ENCODE results near the gene DNAJA4. TPM values are rescaled to one million over a fixed set of nuclear protein-coding genes. Genes with fewer than 3 reads are reported as not detected.

Gene DNAJA4
- total and polyA plus RNA-seq, 9 of the 15 experiments (the other 6 are each of a cell fraction or from before 2014, with no cell fraction given), result 0.11 to 1.0 (median 0.16) TPM; not detected in 4

GRCh38 chr15:78233496-78233895, 30.9 kb upstream of the DNAJA4 start:
- ChIA-PET POLR2A (interaction anchor here (0.9 kb wide), 1 partner anchor 22 kb away, joined by 3 read pairs; no protein-coding TSS in a partner anchor), CTCF (ENCODE audit: low intra/inter-chr PET ratio) (no interaction called here)
- in situ Hi-C loops (cut with MboI), result no loop called here
- Histone ChIP-seq H3K79me2 (ENCODE audit: control insufficient read depth, insufficient read depth, low read length) (no peaks in the 10 kb centered on the region), H3K9me1 (ENCODE audit: control insufficient read depth, insufficient read depth, low read length) (no peaks in the 10 kb centered on the region), H2AFZ (ENCODE audit: low read depth, low read length) (no peak overlapping the region), H3K36me3 (ENCODE audit: control insufficient read depth, insufficient read depth, low read length) (no peaks in the 10 kb centered on the region), H3K27ac (ENCODE audit: extremely low read depth, low read depth, low read length) (no peak overlapping the region), H4K20me1 (replicated peaks; ENCODE audit: control insufficient read depth, insufficient read depth, low read length) (no peaks in the 10 kb centered on the region), H3K27me3 (ENCODE audit: control insufficient read depth in 2 of 2, insufficient read depth in 2 of 2, low read length in 2 of 2) (peaks cover 19 to 50% of the 10 kb centered on the region in 2 experiments; a peak in 4 of 5 replicates), H3K9ac (ENCODE audit: insufficient read depth in 1 of 2, low read depth in 2 of 2, low read length in 2 of 2) (no peak overlapping the region), H3K4me2 (ENCODE audit: insufficient read depth, low read length) (no peak overlapping the region), H3K4me1 (replicated peaks in 1 of 2; ENCODE audit: control insufficient read depth in 2 of 2, insufficient read depth in 2 of 2, low read length in 2 of 2) (peaks cover 0 to 4% of the 10 kb centered on the region in 2 experiments; a peak in 1 of 5 replicates), H3K4me3 (no peak overlapping the region), H3K9me3 (replicated peaks; ENCODE audit: control insufficient read depth, insufficient read depth, low read depth, low read length) (no peaks in the 10 kb centered on the region)
- no TSS peak for BruUV-seq (replicated peaks)
- intact Hi-C loops (cut with micrococcal nuclease), result no loop called here
- FAIRE-seq (no peak), ATAC-seq (no peak), DNase-seq (ENCODE audit: extremely low read depth in 1 of 4, low spot score in 3 of 4) (no peak)
- TF ChIP-seq SPI1 (IDR thresholded peaks at IDR 0.05; ENCODE audit: borderline replicate concordance, low read depth, low read length), result 0 out of 2 replicates have a peak, but pooled peaks have one; percentile 17
- no peak for TF ChIP-seq ZNF140 (CRISPR knock-in tag; IDR thresholded peaks at IDR 0.05)
- TF ChIP-seq NCOR1 (IDR thresholded peaks at IDR 0.05), result no peak
- WGBS (ENCODE audit: insufficient coverage, low coverage, missing lambda C conversion rate), result 2% methylated on average over 11 of the region's 11 CpGs

- no peak for DNase-seq (ENCODE audit: extremely low read depth in 1 of 4, low spot score in 3 of 4)
- peaks cover 0 to 4% of the 10 kb centered on the region in 2 experiments; a peak in 1 of 5 replicates for H3K4me1 ChIP-seq (replicated peaks in 1 of 2; ENCODE audit: control insufficient read depth in 2 of 2, insufficient read depth in 2 of 2, low read length in 2 of 2)
- no peaks in the 10 kb centered on the region for H3K36me3 ChIP-seq (ENCODE audit: control insufficient read depth, insufficient read depth, low read length)
- H3K9ac ChIP-seq (ENCODE audit: insufficient read depth in 1 of 2, low read depth in 2 of 2, low read length in 2 of 2), result no peak within 1 kb of the TSS; a peak in 1 of 4 replicates
- H3K9me3 ChIP-seq (replicated peaks; ENCODE audit: control insufficient read depth, insufficient read depth, low read depth, low read length), result no peaks in the 10 kb centered on the region
- no peak within 1 kb of the TSS for H3K27ac ChIP-seq (ENCODE audit: extremely low read depth, low read depth, low read length)
- H2AFZ ChIP-seq (ENCODE audit: low read depth, low read length), result no peak within 1 kb of the TSS
- H3K27me3 ChIP-seq (ENCODE audit: control insufficient read depth in 2 of 2, insufficient read depth in 2 of 2, low read length in 2 of 2), result peaks cover 17 to 50% of the 10 kb centered on the region in 2 experiments; a peak in 4 of 5 replicates
- CTCF ChIA-PET (ENCODE audit: low intra/inter-chr PET ratio), result no interaction called here
- intact Hi-C loops (cut with micrococcal nuclease), result no loop called here
- no peak within 1 kb of the TSS for H3K4me2 ChIP-seq (ENCODE audit: insufficient read depth, low read length)
- H3K4me3 ChIP-seq, result no peak within 1 kb of the TSS
- in situ Hi-C loops (cut with MboI), result loop anchor here (5.0 kb wide), 2 partner anchors 122 to 272 kb away; no protein-coding TSS in a partner anchor
- WGBS (ENCODE audit: insufficient coverage, low coverage, missing lambda C conversion rate), result 12% methylated on average over 6 of the region's 6 CpGs
- no peak for FAIRE-seq
- POLR2A ChIA-PET, result interaction anchor here (0.6 to 1.0 kb wide), 2 partner anchors 33 to 505 kb away, joined by 3 to 4 read pairs; no protein-coding TSS in a partner anchor
- H3K9me1 ChIP-seq (ENCODE audit: control insufficient read depth, insufficient read depth, low read length), result no peaks in the 10 kb centered on the region
- H3K79me2 ChIP-seq (ENCODE audit: control insufficient read depth, insufficient read depth, low read length), result no peaks in the 10 kb centered on the region
- no TSS peak for BruUV-seq (replicated peaks)
- H4K20me1 ChIP-seq (replicated peaks; ENCODE audit: control insufficient read depth, insufficient read depth, low read length), result no peaks in the 10 kb centered on the region
- no peak for ATAC-seq
- TF ChIP-seq EP400 (IDR thresholded peaks at IDR 0.05) (no peak), CHD2 (IDR thresholded peaks at IDR 0.05; ENCODE audit: low read depth, low read length) (no peak), MYNN (IDR thresholded peaks at IDR 0.05) (no peak), MYNN (CRISPR knock-in tag; IDR thresholded peaks at IDR 0.05) (no peak), PHF20 (IDR thresholded peaks at IDR 0.05; ENCODE audit: partially characterized antibody) (no peak), CBX8 (IDR thresholded peaks at IDR 0.05; ENCODE audit: borderline replicate concordance, extremely low read depth, low read depth, low read length, poor library complexity, severe bottlenecking) (no peak), ELF4 (CRISPR knock-in tag; IDR thresholded peaks at IDR 0.05) (no peak), RERE (CRISPR knock-in tag; IDR thresholded peaks at IDR 0.05; ENCODE audit: borderline replicate concordance) (no peak)
Measured at GRCh38 chr15:78234515-78235040, 29.8 kb upstream of the DNAJA4 start, which contains the start of gene ACSBG1. Gene ACSBG1, minus strand, starts transcription at chr15:78234565. Its CDS starts 64 bp downstream, at chr15:78234501.

Data from K562 (cell line).